Sigmoid colon (tissue), 7 donors: ENCODE data around the gene ABHD10. TPM values are rescaled to one million over a fixed set of nuclear protein-coding genes. Genes with fewer than 3 reads are reported as not detected.

ENCODE experiments used
- DNase-seq: peaks from one replicate; pipeline ENCODE4 v3.0.0-alpha.2; 2019
- H3K27ac ChIP-seq, 4 donors: fragments of 200-600 bp; sonication (generic); one replicate each; pipeline ENCODE4 v1.5.1; 2016 to 2019; ENCODE audit warnings: mild to moderate bottlenecking in 1 of 4
- H3K27me3 ChIP-seq, 3 donors: fragments of 200-600 bp; sonication (generic); one replicate each; pipeline ENCODE4 v1.5.1; 2019; ENCODE audit warnings: mild to moderate bottlenecking in 1 of 3
- H3K36me3 ChIP-seq, 4 donors: fragments of 200-600 bp; sonication (generic); one replicate each; pipeline ENCODE4 v1.5.1; 2016 to 2019
- H3K4me1 ChIP-seq, 4 donors: fragments of 200-600 bp; sonication (generic); one replicate each; pipeline ENCODE4 v1.5.1; 2017 to 2019
- H3K4me3 ChIP-seq, 4 donors: fragments of 200-600 bp; sonication (generic); one replicate each; pipeline ENCODE4 v1.5.1; 2017 to 2019; ENCODE audit warnings: mild to moderate bottlenecking in 2 of 4, moderate library complexity in 1 of 4
- H3K9me3 ChIP-seq, 4 donors: fragments of 200-600 bp in 3 of 4; sonication (generic) in 3 of 4; one replicate each; pipeline versions ENCODE4 v1.5.1 to v1.6.1; 2013 to 2019
- CTCF ChIP-seq, 4 experiments: fragments of 450-650 bp in 3 of 4; fragments of 200-600 bp in 1 of 4; IDR thresholded peaks; one replicate each; pipeline ENCODE4 v1.5.1; 2016 to 2019; ENCODE audit warnings: antibody characterized with exemption in 4 of 4, mild to moderate bottlenecking in 3 of 4, moderate library complexity in 2 of 4
- EP300 ChIP-seq, 4 donors: sonication (generic); formaldehyde crosslinking; IDR thresholded peaks; one replicate each; pipeline ENCODE4 v1.6.1; 2017; ENCODE audit warnings: antibody characterized with exemption in 4 of 4
- POLR2A ChIP-seq, 2 donors: fragments of 450-650 bp; IDR thresholded peaks; one replicate each; pipeline ENCODE4 v1.6.1; 2016; ENCODE audit warnings: antibody characterized with exemption in 2 of 2, mild to moderate bottlenecking in 2 of 2, moderate library complexity in 2 of 2
- POLR2AphosphoS5 ChIP-seq, 4 donors: sonication (generic); formaldehyde crosslinking; IDR thresholded peaks; one replicate each; pipeline ENCODE4 v1.6.1; 2017; ENCODE audit warnings: antibody characterized with exemption in 4 of 4
- WGBS, 2 donors: extraction: QIAGEN DNeasy Blood & Tissue Kit; methylation state at CpG; one replicate each; pipeline ENCODE4 v1.1.7; 2013; 5-methylcytosine and 5-hydroxymethylcytosine counted together
- intact Hi-C: fragments of 100-400 bp; cut with DNase I; formaldehyde crosslinking; loops from one replicate; pipeline ENCODE4 v1.15.1; 2023
- polyA plus RNA-seq, 3 donors: library from polyadenylated mRNA; stranded (reverse); fragments of 200-250 nt; gene quantifications; one replicate each; pipeline ENCODE4 v1.2.3, GENCODE V29; 2013
- total RNA-seq, 4 donors: library from RNA; depleted of rRNA; stranded (reverse); fragments of >200 nt; gene quantifications; one replicate each; pipeline ENCODE4 v1.1.0, GENCODE V29; 2016
- donor health status: healthy with polysubstance abuse.
- donor health status: Bipolar disorder and iron deficiency.
- donor health status: healthy.

ABHD10 gene
- total and polyA plus RNA-seq, 7 donors: 13.3 to 28.3 (median 18.3) TPM

- TF ChIP-seq CTCF (IDR thresholded peaks at IDR 0.05) (no peak), EP300 (IDR thresholded peaks at IDR 0.05) (no peak), POLR2A (IDR thresholded peaks at IDR 0.05) (no peak), POLR2AphosphoS5 (IDR thresholded peaks at IDR 0.05) (no peak)
- peaks cover 0 to 21% (median 7%) of the 10 kb centered on the region in 4 donors for H3K4me1 ChIP-seq
- H3K36me3 ChIP-seq: no peaks in the 10 kb centered on the region
- intact Hi-C loops: no loop called here
- 81 to 86% methylated on average over 10 of the region's 10 CpGs for WGBS, 2 donors
- no peak for DNase-seq
- H3K27me3 ChIP-seq: no peaks in the 10 kb centered on the region
- no peaks in the 10 kb centered on the region for H3K9me3 ChIP-seq
- H3K4me3 ChIP-seq: no peak overlapping the region
- no peak overlapping the region for H3K27ac ChIP-seq
Observed at GRCh38 chr3:111980716-111981456, 2.1 kb downstream of the ABHD10 start.

GRCh38 chr3:111981457-111981763 lies 2.6 kb downstream of the ABHD10 start:
- Histone ChIP-seq H3K9me3 (no peaks in the 10 kb centered on the region), H3K36me3 (peaks cover 0 to 3% (median 0%) of the 10 kb centered on the region in 4 donors), H3K4me3 (no peak overlapping the region), H3K4me1 (peaks cover 0 to 21% (median 7%) of the 10 kb centered on the region in 4 donors), H3K27me3 (no peaks in the 10 kb centered on the region), H3K27ac (no peak overlapping the region)
- WGBS, 2 donors: 15 to 60% methylated on average over 3 of the region's 3 CpGs
- no peak for DNase-seq
- intact Hi-C loops: no loop called here
- TF ChIP-seq POLR2AphosphoS5 (IDR thresholded peaks at IDR 0.05) (no peak), CTCF (IDR thresholded peaks at IDR 0.05) (no peak), POLR2A (IDR thresholded peaks at IDR 0.05) (no peak), EP300 (IDR thresholded peaks at IDR 0.05) (no peak)

GRCh38 chr3:111984636-111985298 lies 5.9 kb downstream of the ABHD10 start:
- WGBS, 2 donors: 9 to 45% methylated on average over 2 of the region's 2 CpGs
- H3K9me3 ChIP-seq: no peaks in the 10 kb centered on the region
- no peak overlapping the region for H3K27ac ChIP-seq
- TF ChIP-seq POLR2AphosphoS5 (IDR thresholded peaks at IDR 0.05): no peak
- TF ChIP-seq POLR2A (IDR thresholded peaks at IDR 0.05): no peak
- no peak for TF ChIP-seq CTCF (IDR thresholded peaks at IDR 0.05)
- no peak for TF ChIP-seq EP300 (IDR thresholded peaks at IDR 0.05)
- peaks cover 0 to 28% (median 4%) of the 10 kb centered on the region in 4 donors for H3K36me3 ChIP-seq
- no peak for DNase-seq
- no peak overlapping the region for H3K4me3 ChIP-seq
- peaks cover 0 to 16% (median 6%) of the 10 kb centered on the region in 4 donors for H3K4me1 ChIP-seq
- intact Hi-C loops: no loop called here
- H3K27me3 ChIP-seq: no peaks in the 10 kb centered on the region

- Histone ChIP-seq H3K36me3 (peaks cover 0 to 35% (median 11%) of the 10 kb centered on the region in 4 donors), H3K27me3 (no peaks in the 10 kb centered on the region), H3K27ac (no peak overlapping the region), H3K4me1 (no peaks in the 10 kb centered on the region), H3K9me3 (no peaks in the 10 kb centered on the region), H3K4me3 (no peak overlapping the region)
- no peak for DNase-seq
- TF ChIP-seq POLR2AphosphoS5 (IDR thresholded peaks at IDR 0.05) (no peak), EP300 (IDR thresholded peaks at IDR 0.05) (no peak), POLR2A (IDR thresholded peaks at IDR 0.05) (no peak), CTCF (IDR thresholded peaks at IDR 0.05) (no peak)
- intact Hi-C loops: no loop called here
- 71 to 83% methylated on average over 3 of the region's 3 CpGs for WGBS, 2 donors
Observed at GRCh38 chr3:111986800-111987199, 8.0 kb downstream of the ABHD10 start.
